OCI-LY3 (cell line): ENCODE results near the gene ADM.

Experiments used
- EZH2phosphoT487 ChIP-seq: fragments of 200-600 bp; shearing (Covaris generic); IDR thresholded peaks from 2 replicates; pipeline ENCODE4 v1.6.1; 2018; ENCODE audit warnings: antibody characterized with exemption, mixed run types, low read depth
- TF ChIP-seq, protein P1 (sequence below): fragments of 200-600, 300-600 bp; sonication (generic); IDR thresholded peaks from 2 replicates; pipeline ENCODE4 v1.5.1; 2014; ENCODE audit warnings: antibody characterized with exemption, low read length, low read depth

DNA sequence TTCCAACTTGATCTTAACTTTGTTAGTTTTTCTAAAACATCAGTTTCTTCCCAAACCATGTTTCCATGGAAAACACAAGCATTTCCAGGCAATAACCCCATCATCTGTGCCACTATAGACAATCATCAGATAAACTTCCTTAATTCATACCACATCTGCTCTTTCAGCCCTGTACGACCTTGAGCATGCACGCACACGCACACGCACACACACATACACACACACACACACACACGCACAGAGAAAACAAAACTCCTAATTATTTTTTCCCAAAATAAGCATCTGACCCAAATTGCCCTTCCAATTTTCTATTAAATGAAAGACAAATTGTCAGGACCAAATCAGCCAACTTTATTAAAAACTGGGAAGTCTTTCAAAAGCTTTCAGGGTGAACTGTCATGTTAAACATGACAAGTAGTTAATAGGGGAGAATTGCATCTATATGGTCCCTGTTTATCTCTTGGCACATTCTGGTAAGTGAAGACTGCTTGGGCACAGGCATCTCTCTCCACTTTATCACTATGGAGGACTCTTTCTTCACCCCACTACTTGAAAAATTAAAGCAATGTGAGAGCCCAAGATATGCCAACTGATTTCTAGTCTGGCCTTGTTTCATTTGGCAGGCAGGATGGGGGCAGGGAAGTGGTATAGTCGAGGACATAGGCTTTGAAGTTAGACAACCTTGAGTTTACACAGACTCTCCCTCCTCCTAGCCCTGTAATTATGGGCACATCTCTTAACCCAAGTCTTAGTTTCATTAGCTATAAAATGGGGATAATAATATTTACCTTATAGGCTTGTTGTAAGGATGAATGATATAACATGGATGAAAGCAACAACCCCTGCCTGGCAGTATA lies 15.1 kb downstream of the ADM start:
- TF ChIP-seq, protein P1, sequence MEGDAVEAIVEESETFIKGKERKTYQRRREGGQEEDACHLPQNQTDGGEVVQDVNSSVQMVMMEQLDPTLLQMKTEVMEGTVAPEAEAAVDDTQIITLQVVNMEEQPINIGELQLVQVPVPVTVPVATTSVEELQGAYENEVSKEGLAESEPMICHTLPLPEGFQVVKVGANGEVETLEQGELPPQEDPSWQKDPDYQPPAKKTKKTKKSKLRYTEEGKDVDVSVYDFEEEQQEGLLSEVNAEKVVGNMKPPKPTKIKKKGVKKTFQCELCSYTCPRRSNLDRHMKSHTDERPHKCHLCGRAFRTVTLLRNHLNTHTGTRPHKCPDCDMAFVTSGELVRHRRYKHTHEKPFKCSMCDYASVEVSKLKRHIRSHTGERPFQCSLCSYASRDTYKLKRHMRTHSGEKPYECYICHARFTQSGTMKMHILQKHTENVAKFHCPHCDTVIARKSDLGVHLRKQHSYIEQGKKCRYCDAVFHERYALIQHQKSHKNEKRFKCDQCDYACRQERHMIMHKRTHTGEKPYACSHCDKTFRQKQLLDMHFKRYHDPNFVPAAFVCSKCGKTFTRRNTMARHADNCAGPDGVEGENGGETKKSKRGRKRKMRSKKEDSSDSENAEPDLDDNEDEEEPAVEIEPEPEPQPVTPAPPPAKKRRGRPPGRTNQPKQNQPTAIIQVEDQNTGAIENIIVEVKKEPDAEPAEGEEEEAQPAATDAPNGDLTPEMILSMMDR, result no peak
- TF ChIP-seq EZH2phosphoT487, result no peak
